Right lobe of liver (tissue), 6 donors: ENCODE results near the gene MET. TPM values are rescaled to one million over a fixed set of nuclear protein-coding genes. Genes with fewer than 3 reads are reported as not detected.
"Not testable (repeated sequence)": the region's sequence is repeated elsewhere in the genome, so short reads cannot be mapped to it uniquely, and the experiment has no call there.

Source experiments
- ATAC-seq, 4 donors: fragments of 200-7000 bp; cut with Tn5 transposase; one replicate each; pipeline ENCODE4 v1.9.1; 2020; ENCODE audit warnings: mild to moderate bottlenecking in 4 of 4, moderate library complexity in 4 of 4
- DNase-seq, 3 donors: peaks; one replicate each; pipeline ENCODE4 v3.0.0-alpha.2; 2020
- H3K27ac ChIP-seq, 3 donors: fragments of 200-600 bp; one replicate each; pipeline ENCODE4 v1.8.0; 2022
- H3K27me3 ChIP-seq, 2 donors: fragments of 200-600 bp; one replicate each; pipeline ENCODE4 v1.8.0; 2022
- H3K36me3 ChIP-seq, 4 donors: fragments of 200-600 bp; sonication (generic) in 1 of 4; one replicate each; pipeline versions ENCODE4 v1.5.1 to v1.8.0; 2017 to 2022; ENCODE audit warnings: control low read depth in 1 of 4
- H3K4me1 ChIP-seq, 4 donors: fragments of 200-600 bp; sonication (generic) in 1 of 4; one replicate each; pipeline versions ENCODE4 v1.5.1 to v1.8.0; 2017 to 2022; ENCODE audit warnings: control low read depth in 1 of 4
- H3K4me3 ChIP-seq, 3 donors: fragments of 200-600 bp; one replicate each; pipeline ENCODE4 v1.8.0; 2022
- H3K9me3 ChIP-seq, 4 donors: fragments of 200-600 bp; sonication (generic) in 1 of 4; one replicate each; pipeline versions ENCODE4 v1.5.1 to v1.8.0; 2017 to 2022; ENCODE audit warnings: control low read depth in 1 of 4
- CTCF ChIP-seq, 4 donors: fragments of 200-600 bp in 3 of 4; fragments of 450-650 bp in 1 of 4; IDR thresholded peaks; one replicate each; pipeline versions ENCODE4 v1.5.1 to v1.8.0; 2016 to 2022; ENCODE audit warnings: antibody characterized with exemption in 4 of 4, mild to moderate bottlenecking in 2 of 4
- POLR2A ChIP-seq: fragments of 450-650 bp; IDR thresholded peaks from one replicate; pipeline ENCODE4 v1.6.1; 2017; ENCODE audit warnings: antibody characterized with exemption, mild to moderate bottlenecking
- WGBS: methylation state at CpG from one replicate; pipeline ENCODE4 v1.1.6; 2018; ENCODE audit warnings: low coverage, low lambda C conversion rate; ENCODE audit not compliant: insufficient coverage; ENCODE audit errors: missing lambda C conversion rate; 5-methylcytosine and 5-hydroxymethylcytosine counted together
- intact Hi-C, 2 donors: fragments of 100-400 bp; cut with DNase I; formaldehyde crosslinking; loops; one replicate each; pipeline versions ENCODE4 v1.11.2 to v1.14.1; 2022
- total RNA-seq, 6 experiments: library from RNA; depleted of rRNA in 2 of 6; stranded (reverse); fragments of >200 nt in 2 of 6; fragmentation: NEBNext Ultra II Directional in 3 of 6; extraction: Animal tissue kit (Norgen Biotek cat#: 25700) in 3 of 6; gene quantifications; one replicate each; pipeline versions ENCODE4 v1.1.0 to v1.2.4, GENCODE V29; 2016 to 2023
- donor health status: DM: no; HTN: yes; CAD: no.
- donor health status: DM: no; HTN: no; CAD: no.
- donor health status: DM: no; HTN: no; CAD: no.
- donor health status: DM: no; HTN: yes; CAD: no.
- donor health status: DM: no; HTN: yes; CAD: no.

Gene MET
- total RNA-seq, 6 experiments from 2014 or later = 32.9 to 45.2 (median 37.2) TPM

GRCh38 chr7:116717137-116717536 is 45.1 kb downstream of the MET start:
- 24% methylated on average over 3 of the region's 3 CpGs for WGBS
- TF ChIP-seq POLR2A (no peak), CTCF (IDR thresholded peaks at IDR 0.05) (no peak)
- Histone ChIP-seq H3K27me3 (no peaks in the 10 kb centered on the region), H3K4me1 (peaks cover 0 to 5% (median 0%) of the 10 kb centered on the region in 4 donors), H3K27ac (no peak overlapping the region), H3K36me3 (no peaks in the 10 kb centered on the region), H3K4me3 (no peak overlapping the region), H3K9me3 (no peaks in the 10 kb centered on the region)
- ATAC-seq = no peak
- no peak for DNase-seq
- intact Hi-C loops = no loop called here

GRCh38 chr7:116723959-116724529 is 52.0 kb downstream of the MET start:
- H3K27ac ChIP-seq, H3K4me3 ChIP-seq, ATAC-seq, H3K27me3 ChIP-seq, H3K9me3 ChIP-seq, DNase-seq, H3K36me3 ChIP-seq, intact Hi-C loops: not testable (repeated sequence)
- WGBS = 100% methylated on average over 1 of the region's 31 CpGs
- H3K4me1 ChIP-seq = peaks cover 2 to 39% (median 20%) of the 10 kb centered on the region in 4 donors

- Histone ChIP-seq H3K4me1 (peaks cover 2 to 39% (median 20%) of the 10 kb centered on the region in 4 donors), H3K9me3 (no peaks in the 10 kb centered on the region), H3K36me3 (no peaks in the 10 kb centered on the region), H3K27ac (no peak overlapping the region), H3K4me3 (no peak overlapping the region), H3K27me3 (no peaks in the 10 kb centered on the region)
- WGBS = 38% methylated on average over 5 of the region's 5 CpGs
- DNase-seq (no peak), ATAC-seq (peak in 3 of 4 donors; percentile 16 to 47 (median 37))
- intact Hi-C loops = no loop called here
- TF ChIP-seq CTCF (IDR thresholded peaks at IDR 0.05) (no peak), POLR2A (no peak)
These were observed 52.7 kb downstream of the MET start for GRCh38 chr7:116724560-116725231.

- intact Hi-C loops = no loop called here
- ATAC-seq (peak in 3 of 4 donors; percentile 36 to 39 (median 37)), DNase-seq (no peak)
- 64% methylated on average over 3 of the region's 3 CpGs for WGBS
- H3K9me3 ChIP-seq = no peaks in the 10 kb centered on the region
- H3K36me3 ChIP-seq = no peaks in the 10 kb centered on the region
- H3K4me1 ChIP-seq = peaks cover 2 to 44% (median 20%) of the 10 kb centered on the region in 4 donors
- H3K27me3 ChIP-seq = no peaks in the 10 kb centered on the region
- TF ChIP-seq CTCF (IDR thresholded peaks at IDR 0.05) (no peak), POLR2A (no peak)
- no peak overlapping the region for H3K4me3 ChIP-seq
- H3K27ac ChIP-seq = peak overlapping the region in 2 of 3 donors; percentile 48 to 72
These were observed 54.2 kb downstream of the MET start for GRCh38 chr7:116726149-116726548.

GRCh38 chr7:116726713-116727431 is 54.9 kb downstream of the MET start:
- DNase-seq (no peak), ATAC-seq (peak; percentile 47 to 62 (median 58))
- WGBS = 18% methylated on average over 4 of the region's 4 CpGs
- H3K27ac ChIP-seq = peak overlapping the region; percentile 1 to 72 (median 48)
- no peaks in the 10 kb centered on the region for H3K27me3 ChIP-seq
- TF ChIP-seq CTCF (IDR thresholded peaks at IDR 0.05) (no peak), POLR2A (no peak)
- no peaks in the 10 kb centered on the region for H3K9me3 ChIP-seq
- intact Hi-C loops = no loop called here
- H3K36me3 ChIP-seq = no peaks in the 10 kb centered on the region
- peaks cover 2 to 49% (median 20%) of the 10 kb centered on the region in 4 donors for H3K4me1 ChIP-seq
- H3K4me3 ChIP-seq = no peak overlapping the region
